Panc1 (cell line): ENCODE results near the gene PPP1R16B. TPM values are rescaled to one million over a fixed set of nuclear protein-coding genes. Genes with fewer than 3 reads are reported as not detected.
A peak's percentile ranks its signal among the peaks of the same experiment; 100 is the strongest.

Experiments used
- ATAC-seq: fragments of 200-7000 bp; cut with Tn5 transposase; 2 replicates; pipeline ENCODE4 v1.9.1; 2020; ENCODE audit warnings: mild to moderate bottlenecking, moderate library complexity
- BruUV-seq: library from RNA; stranded (reverse); fragments of 400-500 nt; replicated peaks from 2 replicates; lab custom pipeline; 2021; lab: Mats Ljungman, UMichigan
- CTCF ChIA-PET: fragments of 300-600 bp; sonication (Branson Sonifier 250); formaldehyde crosslinking; loops from one replicate; lab custom pipeline; 2022; ENCODE audit warnings: antibody characterized with exemption; lab: Charles Lee
- POLR2A ChIA-PET: fragments of 300-600 bp; sonication (Branson Sonifier 250); formaldehyde crosslinking; loops from one replicate; lab custom pipeline; 2022; ENCODE audit warnings: antibody characterized with exemption; lab: Charles Lee
- DNase-seq: peaks from one replicate; pipeline ENCODE4 v3.0.0-alpha.2; 2010; ENCODE audit warnings: low read depth, low spot score
- H3K27ac ChIP-seq: 2 replicates; pipeline ENCODE4 v1.5.1; 2011; ENCODE audit warnings: mild to moderate bottlenecking, low read length, inconsistent platforms
- H3K27me3 ChIP-seq: fragments of 200-500 bp; sonication (Bioruptor generic); 2 replicates; pipeline ENCODE4 v1.6.0; 2014; ENCODE audit warnings: low read length, inconsistent platforms; ENCODE audit not compliant: control insufficient read depth, insufficient read depth
- H3K36me3 ChIP-seq: fragments of 200-500 bp; sonication (Bioruptor generic); 2 replicates; pipeline ENCODE4 v1.5.1; 2014; ENCODE audit warnings: inconsistent platforms, mild to moderate bottlenecking, low read length, moderate library complexity; ENCODE audit not compliant: control insufficient read depth, insufficient read depth
- H3K4me1 ChIP-seq: 2 replicates; pipeline ENCODE4 v1.5.1; 2011; ENCODE audit warnings: inconsistent platforms, mild to moderate bottlenecking, low read length, moderate library complexity; ENCODE audit not compliant: control insufficient read depth, insufficient read depth
- H3K4me3 ChIP-seq, 2 experiments: 2 replicates each; pipeline ENCODE4 v1.5.1; 2011 to 2012; ENCODE audit warnings: low read depth in 2 of 2, low read length in 2 of 2, mild to moderate bottlenecking in 2 of 2, inconsistent platforms in 1 of 2, moderate library complexity in 1 of 2
- H3K9me3 ChIP-seq: fragments of 200-500 bp; sonication (Bioruptor generic); 2 replicates; pipeline ENCODE4 v1.5.1; 2014; ENCODE audit warnings: low read depth, mild to moderate bottlenecking, inconsistent platforms, low read length, moderate library complexity; ENCODE audit not compliant: control insufficient read depth, insufficient read depth
- POLR2AphosphoS5 ChIP-seq: IDR thresholded peaks from 2 replicates; pipeline ENCODE4 v1.6.1; 2012; ENCODE audit warnings: mild to moderate bottlenecking, low read depth, low read length, moderate library complexity
- SIN3A ChIP-seq: IDR thresholded peaks from 2 replicates; pipeline ENCODE4 v1.6.1; 2012; ENCODE audit warnings: low read depth, mild to moderate bottlenecking, low read length, moderate library complexity, borderline replicate concordance; ENCODE audit not compliant: insufficient read depth
- TCF7L2 ChIP-seq: IDR thresholded peaks from 2 replicates; pipeline ENCODE4 v1.6.1; 2011; ENCODE audit warnings: mild to moderate bottlenecking, low read depth, low read length, inconsistent platforms
- in situ Hi-C: cut with HindIII; loops from 2 replicates; pipeline ENCODE4 v1.10.0; 2016; ENCODE audit warnings: low sequenced_read_pairs, low pct_unique_long_range_greater_than_20kb
- intact Hi-C: fragments of 100-400 bp; cut with micrococcal nuclease; formaldehyde crosslinking; loops from one replicate; pipeline ENCODE4 v1.10.0; 2022; ENCODE audit not compliant: unreplicated experiment
- total RNA-seq: library from RNA; stranded (reverse); gene quantifications from one replicate; pipeline ENCODE4 v1.2.1, GENCODE V29; 2021; ENCODE audit not compliant: unreplicated experiment
- TF ChIP-seq, protein P1 (sequence below): fragments of 450-650 bp; IDR thresholded peaks from 2 replicates; pipeline ENCODE4 v1.5.1; 2017; ENCODE audit warnings: mild to moderate bottlenecking
- TF ChIP-seq, protein P2 (sequence below), 2 experiments: IDR thresholded peaks; 2 replicates each; pipeline ENCODE4 v1.6.1; 2011 to 2012; ENCODE audit warnings: low read depth in 2 of 2, control low read depth in 1 of 2, low read length in 1 of 2, mild to moderate bottlenecking in 1 of 2, moderate library complexity in 1 of 2; ENCODE audit not compliant: insufficient read depth in 1 of 2

The PPP1R16B gene
- total RNA-seq, 1 experiment from 2014 or later = 0.92 TPM

DNA sequence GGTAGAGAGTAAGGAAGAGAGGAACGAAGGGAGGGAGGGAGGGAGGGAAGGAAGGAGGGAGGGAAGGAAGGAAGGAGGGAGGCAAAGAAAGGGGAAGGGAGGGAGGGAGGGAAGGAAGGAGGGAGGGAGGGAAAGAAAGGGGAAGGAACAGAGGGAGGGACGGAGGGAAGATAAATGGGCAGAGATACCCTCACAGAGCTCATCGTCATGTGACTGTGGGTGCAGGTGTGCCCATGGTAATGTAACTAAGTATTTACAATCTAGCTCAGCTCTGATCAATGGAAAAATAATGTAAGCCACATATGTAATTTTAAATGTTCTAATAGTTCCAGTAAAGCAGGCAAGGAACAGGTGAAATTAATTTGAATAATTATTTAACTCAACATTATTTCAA lies 66.1 kb downstream of the PPP1R16B start:
- H3K4me1 ChIP-seq = peaks cover 3% of the 10 kb centered on the region; the same call in 1 of the 2 replicates
- H3K27ac ChIP-seq = no peak overlapping the region
- no peak for DNase-seq
- ATAC-seq = no peak
- no peaks in the 10 kb centered on the region for H3K36me3 ChIP-seq
- intact Hi-C loops (no loop called here), in situ Hi-C loops (no loop called here)
- BruUV-seq = no TSS peak
- TF ChIP-seq, protein P1, sequence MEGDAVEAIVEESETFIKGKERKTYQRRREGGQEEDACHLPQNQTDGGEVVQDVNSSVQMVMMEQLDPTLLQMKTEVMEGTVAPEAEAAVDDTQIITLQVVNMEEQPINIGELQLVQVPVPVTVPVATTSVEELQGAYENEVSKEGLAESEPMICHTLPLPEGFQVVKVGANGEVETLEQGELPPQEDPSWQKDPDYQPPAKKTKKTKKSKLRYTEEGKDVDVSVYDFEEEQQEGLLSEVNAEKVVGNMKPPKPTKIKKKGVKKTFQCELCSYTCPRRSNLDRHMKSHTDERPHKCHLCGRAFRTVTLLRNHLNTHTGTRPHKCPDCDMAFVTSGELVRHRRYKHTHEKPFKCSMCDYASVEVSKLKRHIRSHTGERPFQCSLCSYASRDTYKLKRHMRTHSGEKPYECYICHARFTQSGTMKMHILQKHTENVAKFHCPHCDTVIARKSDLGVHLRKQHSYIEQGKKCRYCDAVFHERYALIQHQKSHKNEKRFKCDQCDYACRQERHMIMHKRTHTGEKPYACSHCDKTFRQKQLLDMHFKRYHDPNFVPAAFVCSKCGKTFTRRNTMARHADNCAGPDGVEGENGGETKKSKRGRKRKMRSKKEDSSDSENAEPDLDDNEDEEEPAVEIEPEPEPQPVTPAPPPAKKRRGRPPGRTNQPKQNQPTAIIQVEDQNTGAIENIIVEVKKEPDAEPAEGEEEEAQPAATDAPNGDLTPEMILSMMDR = no peak
- TF ChIP-seq, protein P2, sequence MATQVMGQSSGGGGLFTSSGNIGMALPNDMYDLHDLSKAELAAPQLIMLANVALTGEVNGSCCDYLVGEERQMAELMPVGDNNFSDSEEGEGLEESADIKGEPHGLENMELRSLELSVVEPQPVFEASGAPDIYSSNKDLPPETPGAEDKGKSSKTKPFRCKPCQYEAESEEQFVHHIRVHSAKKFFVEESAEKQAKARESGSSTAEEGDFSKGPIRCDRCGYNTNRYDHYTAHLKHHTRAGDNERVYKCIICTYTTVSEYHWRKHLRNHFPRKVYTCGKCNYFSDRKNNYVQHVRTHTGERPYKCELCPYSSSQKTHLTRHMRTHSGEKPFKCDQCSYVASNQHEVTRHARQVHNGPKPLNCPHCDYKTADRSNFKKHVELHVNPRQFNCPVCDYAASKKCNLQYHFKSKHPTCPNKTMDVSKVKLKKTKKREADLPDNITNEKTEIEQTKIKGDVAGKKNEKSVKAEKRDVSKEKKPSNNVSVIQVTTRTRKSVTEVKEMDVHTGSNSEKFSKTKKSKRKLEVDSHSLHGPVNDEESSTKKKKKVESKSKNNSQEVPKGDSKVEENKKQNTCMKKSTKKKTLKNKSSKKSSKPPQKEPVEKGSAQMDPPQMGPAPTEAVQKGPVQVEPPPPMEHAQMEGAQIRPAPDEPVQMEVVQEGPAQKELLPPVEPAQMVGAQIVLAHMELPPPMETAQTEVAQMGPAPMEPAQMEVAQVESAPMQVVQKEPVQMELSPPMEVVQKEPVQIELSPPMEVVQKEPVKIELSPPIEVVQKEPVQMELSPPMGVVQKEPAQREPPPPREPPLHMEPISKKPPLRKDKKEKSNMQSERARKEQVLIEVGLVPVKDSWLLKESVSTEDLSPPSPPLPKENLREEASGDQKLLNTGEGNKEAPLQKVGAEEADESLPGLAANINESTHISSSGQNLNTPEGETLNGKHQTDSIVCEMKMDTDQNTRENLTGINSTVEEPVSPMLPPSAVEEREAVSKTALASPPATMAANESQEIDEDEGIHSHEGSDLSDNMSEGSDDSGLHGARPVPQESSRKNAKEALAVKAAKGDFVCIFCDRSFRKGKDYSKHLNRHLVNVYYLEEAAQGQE (IDR thresholded peaks at IDR 0.05; ENCODE audit: insufficient read depth in 1 of 2, low read depth in 2 of 2, low read length in 1 of 2) = no peak
- TF ChIP-seq POLR2AphosphoS5 = no peak
- no peak for TF ChIP-seq TCF7L2
- TF ChIP-seq SIN3A = no peak
- H3K4me3 ChIP-seq = no peak overlapping the region
- ChIA-PET CTCF (no interaction called here), POLR2A (no interaction called here)
- H3K27me3 ChIP-seq = no peaks in the 10 kb centered on the region
- no peaks in the 10 kb centered on the region for H3K9me3 ChIP-seq

DNA sequence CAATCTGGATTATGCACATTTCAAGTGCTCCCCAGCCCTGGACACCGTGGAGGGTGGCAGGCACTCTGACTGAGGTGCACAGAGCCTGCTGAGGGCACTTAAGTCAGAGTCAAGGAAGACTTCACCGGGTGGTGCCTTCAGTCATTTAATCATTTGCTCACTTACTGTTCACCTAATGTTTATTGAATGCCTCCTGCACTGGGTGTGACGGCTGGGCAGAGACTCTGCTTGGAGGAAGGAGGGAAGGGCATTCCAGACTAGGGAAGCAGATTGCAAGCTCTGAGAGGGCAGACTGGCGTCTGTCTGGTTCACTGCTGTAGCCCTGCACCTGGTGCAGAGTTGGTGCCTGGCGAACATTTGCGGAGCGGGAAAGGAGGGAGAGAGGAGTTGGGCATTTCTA lies 66.5 kb downstream of the PPP1R16B start:
- BruUV-seq = no TSS peak
- Histone ChIP-seq H3K36me3 (no peaks in the 10 kb centered on the region), H3K4me3 (no peak overlapping the region), H3K9me3 (no peaks in the 10 kb centered on the region), H3K27ac (no peak overlapping the region), H3K27me3 (no peaks in the 10 kb centered on the region), H3K4me1 (peaks cover 3% of the 10 kb centered on the region; the same call in 1 of the 2 replicates)
- ATAC-seq (peak; percentile 24; the same call in 1 of the 2 replicates), DNase-seq (no peak)
- ChIA-PET POLR2A (no interaction called here), CTCF (no interaction called here)
- intact Hi-C loops (no loop called here), in situ Hi-C loops (no loop called here)
- TF ChIP-seq POLR2AphosphoS5 = no peak
- TF ChIP-seq, protein P2 (IDR thresholded peaks at IDR 0.05; ENCODE audit: insufficient read depth in 1 of 2, low read depth in 2 of 2, low read length in 1 of 2) = no peak
